ENCODE data around the gene PDE8A. TPM values are rescaled to one million over a fixed set of nuclear protein-coding genes. Genes with fewer than 3 reads are reported as not detected.

The PDE8A gene
- total and polyA plus RNA-seq, 2 of the 4 experiments (the other 2 are of a cell fraction): 32.4 to 35.9 TPM

GRCh38 chr15:84967380-84967779 lies 14.3 kb upstream of the PDE8A start:
- intact Hi-C loops (cut with micrococcal nuclease): no loop called here
- Histone ChIP-seq H2BK5ac (ENCODE audit: low read depth, low read length, poor library complexity, severe bottlenecking) (no peak overlapping the region), H2AK5ac (ENCODE audit: low read depth, low read length) (peak overlapping the region; percentile 74; the same call in 1 of the 2 replicates), H4K8ac (ENCODE audit: low read depth in 2 of 2, low read length in 2 of 2) (peak overlapping the region; percentile 40 to 85; a peak in 2 of 4 replicates), H3K4me2 (ENCODE audit: low read depth, low read length) (no peak overlapping the region), H3K4me1 (ENCODE audit: control insufficient read depth, insufficient read depth, low read length) (no peaks in the 10 kb centered on the region), H4K91ac (ENCODE audit: insufficient read depth, low read depth, low read length) (peak overlapping the region; percentile 78), H2AK9ac (replicated peaks; ENCODE audit: low read depth, low read length, poor library complexity) (no peak overlapping the region), H4K20me1 (ENCODE audit: insufficient read depth, low read length) (no peaks in the 10 kb centered on the region), H3K56ac (ENCODE audit: extremely low read depth, insufficient read depth, low read length) (no peak overlapping the region), H3K36me3 (ENCODE audit: control insufficient read depth, insufficient read depth, low read length) (no peaks in the 10 kb centered on the region), H2BK120ac (ENCODE audit: low read depth, low read length) (peak overlapping the region; percentile 84), H2AFZ (replicated peaks; ENCODE audit: low read length, poor library complexity) (peak overlapping the region; percentile 1), H3K4me3 (ENCODE audit: insufficient read depth, low read depth, low read length) (no peak overlapping the region), H2BK20ac (ENCODE audit: low read depth, low read length) (peak overlapping the region; percentile 48), H3K9me3 (ENCODE audit: control insufficient read depth, insufficient read depth, low read length) (peaks cover 7% of the 10 kb centered on the region), H3K9me1 (ENCODE audit: insufficient read depth, low read length) (peaks cover 5% of the 10 kb centered on the region; the same call in 1 of the 2 replicates), H2BK15ac (ENCODE audit: low read depth, low read length) (no peak overlapping the region; the same call in 2 of the 3 replicates), H3K79me1 (ENCODE audit: low read depth in 1 of 2, low read length in 2 of 2) (no peaks in the 10 kb centered on the region), H3K9ac (ENCODE audit: low read depth, low read length) (no peak overlapping the region), H3K18ac (ENCODE audit: low read depth, low read length) (no peak overlapping the region; the same call in 1 of the 2 replicates), H3K27me3 (ENCODE audit: control insufficient read depth, insufficient read depth, low read length) (0 out of 2 replicates have a peak, but pooled peaks cover 5% of the 10 kb centered on the region), H3K27ac (ENCODE audit: insufficient read depth, low read length) (no peak overlapping the region), H3K4ac (ENCODE audit: low read depth, low read length) (peak overlapping the region; percentile 77), H3K14ac (replicated peaks; ENCODE audit: low read depth, low read length) (peak overlapping the region; percentile 45; the same call in 1 of the 2 replicates), H4K5ac (ENCODE audit: low read depth, low read length) (peak overlapping the region; percentile 34; the same call in 1 of the 2 replicates), H3K23ac (ENCODE audit: low read depth, low read length) (no peak overlapping the region)
- WGBS, 2 experiments (ENCODE audit: extremely low coverage in 2 of 2, insufficient read length in 1 of 2): 30% methylated on average over 3 of the region's 3 CpGs; no CpG with 5 or more reads in 1 of the 2 experiments
- ChIA-PET CTCF (no interaction called here), POLR2A (ENCODE audit: unreplicated experiment) (interaction anchor here (0.6 kb wide), 1 partner anchor 8 kb away, joined by 3 read pairs; no protein-coding TSS in a partner anchor)
- DNase-seq (no peak), ATAC-seq (ENCODE audit: low read depth) (no peak)
- BruUV-seq (replicated peaks): no TSS peak
- no peak for TF ChIP-seq SMC3 (IDR thresholded peaks at IDR 0.05; ENCODE audit: low read depth, low read length)
- no peak for TF ChIP-seq FOS (IDR thresholded peaks at IDR 0.05; ENCODE audit: low read depth, low read length)
- TF ChIP-seq MAZ (IDR thresholded peaks at IDR 0.05; ENCODE audit: borderline replicate concordance, low read depth, low read length): no peak
- TF ChIP-seq, protein P1, sequence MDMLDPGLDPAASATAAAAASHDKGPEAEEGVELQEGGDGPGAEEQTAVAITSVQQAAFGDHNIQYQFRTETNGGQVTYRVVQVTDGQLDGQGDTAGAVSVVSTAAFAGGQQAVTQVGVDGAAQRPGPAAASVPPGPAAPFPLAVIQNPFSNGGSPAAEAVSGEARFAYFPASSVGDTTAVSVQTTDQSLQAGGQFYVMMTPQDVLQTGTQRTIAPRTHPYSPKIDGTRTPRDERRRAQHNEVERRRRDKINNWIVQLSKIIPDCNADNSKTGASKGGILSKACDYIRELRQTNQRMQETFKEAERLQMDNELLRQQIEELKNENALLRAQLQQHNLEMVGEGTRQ (IDR thresholded peaks at IDR 0.05; ENCODE audit: low read depth, low read length): no peak
- no peak for TF ChIP-seq CTCF (conservative IDR thresholded peaks at IDR 0.05; ENCODE audit: low read depth, low read length)
- no peak for TF ChIP-seq NFE2L2 (IDR thresholded peaks at IDR 0.05; ENCODE audit: low read depth, low read length)
- no peak for TF ChIP-seq MXI1 (IDR thresholded peaks at IDR 0.05; ENCODE audit: borderline replicate concordance, low read depth, low read length)
- no peak for TF ChIP-seq RCOR1 (IDR thresholded peaks at IDR 0.05; ENCODE audit: insufficient replicate concordance, low read length)
- TF ChIP-seq, protein P2, sequence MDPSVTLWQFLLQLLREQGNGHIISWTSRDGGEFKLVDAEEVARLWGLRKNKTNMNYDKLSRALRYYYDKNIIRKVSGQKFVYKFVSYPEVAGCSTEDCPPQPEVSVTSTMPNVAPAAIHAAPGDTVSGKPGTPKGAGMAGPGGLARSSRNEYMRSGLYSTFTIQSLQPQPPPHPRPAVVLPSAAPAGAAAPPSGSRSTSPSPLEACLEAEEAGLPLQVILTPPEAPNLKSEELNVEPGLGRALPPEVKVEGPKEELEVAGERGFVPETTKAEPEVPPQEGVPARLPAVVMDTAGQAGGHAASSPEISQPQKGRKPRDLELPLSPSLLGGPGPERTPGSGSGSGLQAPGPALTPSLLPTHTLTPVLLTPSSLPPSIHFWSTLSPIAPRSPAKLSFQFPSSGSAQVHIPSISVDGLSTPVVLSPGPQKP (IDR thresholded peaks at IDR 0.05; ENCODE audit: borderline replicate concordance, low read depth, low read length): no peak
- TF ChIP-seq CHD1 (IDR thresholded peaks at IDR 0.05; ENCODE audit: low read depth, low read length): no peak
- TF ChIP-seq RFX5 (IDR thresholded peaks at IDR 0.05; ENCODE audit: low read depth, low read length): no peak
- no peak for TF ChIP-seq POLR2A (IDR thresholded peaks at IDR 0.05; ENCODE audit: low read depth, low read length)
- TF ChIP-seq RAD21 (IDR thresholded peaks at IDR 0.05; ENCODE audit: low read length): no peak
- no peak for TF ChIP-seq CEBPB (IDR thresholded peaks at IDR 0.05; ENCODE audit: low read depth, low read length)
- in situ Hi-C loops (cut with MboI; ENCODE audit: low sequenced_read_pairs): loop anchor here (25.0 kb wide), 1 partner anchor 320 kb away; no protein-coding TSS in a partner anchor
- dilution Hi-C loops (cut with HindIII; ENCODE audit: low sequenced_read_pairs, unreplicated experiment): no loop called here
